Measurements from ENCODE around the gene UGT1A8. TPM values are rescaled to one million over a fixed set of nuclear protein-coding genes. Genes with fewer than 3 reads are reported as not detected.
"Not testable (repeated sequence)": the region's sequence is repeated elsewhere in the genome, so short reads cannot be mapped to it uniquely, and the experiment has no call there.

Gene UGT1A8
- total and polyA plus RNA-seq, 9 of the 15 experiments (the other 6 are each of a cell fraction or from before 2014, with no cell fraction given) = 0.04 TPM; not detected in 8

- H3K9me1 ChIP-seq (ENCODE audit: control insufficient read depth, insufficient read depth, low read length); H3K4me1 ChIP-seq (replicated peaks in 1 of 2; ENCODE audit: control insufficient read depth in 2 of 2, insufficient read depth in 2 of 2, low read length in 2 of 2); H3K27me3 ChIP-seq (ENCODE audit: control insufficient read depth in 2 of 2, insufficient read depth in 2 of 2, low read length in 2 of 2); H3K9me3 ChIP-seq (replicated peaks; ENCODE audit: control insufficient read depth, insufficient read depth, low read depth, low read length); H3K36me3 ChIP-seq (ENCODE audit: control insufficient read depth, insufficient read depth, low read length); H4K20me1 ChIP-seq (replicated peaks; ENCODE audit: control insufficient read depth, insufficient read depth, low read length); H3K4me3 ChIP-seq; H3K79me2 ChIP-seq (ENCODE audit: control insufficient read depth, insufficient read depth, low read length); H3K4me2 ChIP-seq (ENCODE audit: insufficient read depth, low read length); FAIRE-seq; DNase-seq (ENCODE audit: extremely low read depth in 1 of 4, low spot score in 3 of 4); H2AFZ ChIP-seq (ENCODE audit: low read depth, low read length); H3K27ac ChIP-seq (ENCODE audit: extremely low read depth, low read depth, low read length); BruUV-seq (replicated peaks); ATAC-seq; POLR2A ChIA-PET; in situ Hi-C loops (cut with MboI); intact Hi-C loops (cut with micrococcal nuclease); CTCF ChIA-PET (ENCODE audit: low intra/inter-chr PET ratio); H3K9ac ChIP-seq (ENCODE audit: insufficient read depth in 1 of 2, low read depth in 2 of 2, low read length in 2 of 2): not testable (repeated sequence)
- 0% methylated on average over 2 of the region's 2 CpGs for whole genome bisulfite sequencing (ENCODE audit: insufficient coverage, low coverage, missing lambda C conversion rate)
Observed at GRCh38 chr2:233750689-233751088, 133.3 kb downstream of the UGT1A8 start.

GRCh38 chr2:233751212-233752009 lies 134.0 kb downstream of the UGT1A8 start:
- WGBS (ENCODE audit: insufficient coverage, low coverage, missing lambda C conversion rate) = 0% methylated on average over 2 of the region's 2 CpGs
- H3K9ac ChIP-seq (ENCODE audit: insufficient read depth in 1 of 2, low read depth in 2 of 2, low read length in 2 of 2); H2AFZ ChIP-seq (ENCODE audit: low read depth, low read length); H3K79me2 ChIP-seq (ENCODE audit: control insufficient read depth, insufficient read depth, low read length); H3K9me3 ChIP-seq (replicated peaks; ENCODE audit: control insufficient read depth, insufficient read depth, low read depth, low read length); intact Hi-C loops (cut with micrococcal nuclease); H3K4me1 ChIP-seq (replicated peaks in 1 of 2; ENCODE audit: control insufficient read depth in 2 of 2, insufficient read depth in 2 of 2, low read length in 2 of 2); ATAC-seq; H3K27me3 ChIP-seq (ENCODE audit: control insufficient read depth in 2 of 2, insufficient read depth in 2 of 2, low read length in 2 of 2); CTCF ChIA-PET (ENCODE audit: low intra/inter-chr PET ratio); BruUV-seq (replicated peaks); in situ Hi-C loops (cut with MboI); H3K36me3 ChIP-seq (ENCODE audit: control insufficient read depth, insufficient read depth, low read length); FAIRE-seq; H3K4me3 ChIP-seq; H3K9me1 ChIP-seq (ENCODE audit: control insufficient read depth, insufficient read depth, low read length); POLR2A ChIA-PET; H4K20me1 ChIP-seq (replicated peaks; ENCODE audit: control insufficient read depth, insufficient read depth, low read length); H3K4me2 ChIP-seq (ENCODE audit: insufficient read depth, low read length); DNase-seq (ENCODE audit: extremely low read depth in 1 of 4, low spot score in 3 of 4); H3K27ac ChIP-seq (ENCODE audit: extremely low read depth, low read depth, low read length): not testable (repeated sequence)
